Stimulated activated naive B cell treated with anti-CD40 and anti-IgM and Interleukin-4, amounts not matched to agents 10 μg/mL and 1 μg/mL and 100 μg/mL, for 72 hours (primary cell): ENCODE measurements around the gene EGLN3.

Source experiments
- ATAC-seq, 2 donors: fragments of 150-1000 bp; cut with Tn5 transposase; replicated peaks; 2 replicates each; pipeline ENCODE4 v1.10.0; 2021; ENCODE audit warnings: moderate library complexity in 1 of 2
- DNase-seq: peaks from one replicate; pipeline ENCODE4 v3.0.0; 2021
- H3K27ac Mint-ChIP-seq: one replicate; pipeline ENCODE4 v1.8.0; 2022; ENCODE audit warnings: mild to moderate bottlenecking, mixed read lengths
- H3K27me3 Mint-ChIP-seq, 2 donors: one replicate each; pipeline ENCODE4 v1.8.0; 2022; ENCODE audit warnings: mixed read lengths in 2 of 2
- H3K36me3 Mint-ChIP-seq, 2 donors: one replicate each; pipeline ENCODE4 v1.8.0; 2022; ENCODE audit warnings: mixed read lengths in 2 of 2, mild to moderate bottlenecking in 1 of 2
- H3K4me1 Mint-ChIP-seq, 2 donors: one replicate each; pipeline ENCODE4 v1.8.0; 2022; ENCODE audit warnings: mixed read lengths in 2 of 2, mild to moderate bottlenecking in 1 of 2
- H3K4me3 Mint-ChIP-seq, 2 donors: one replicate each; pipeline ENCODE4 v1.8.0; 2022; ENCODE audit warnings: mild to moderate bottlenecking in 2 of 2, mixed read lengths in 2 of 2, moderate library complexity in 1 of 2
- H3K9me3 Mint-ChIP-seq, 2 donors: one replicate each; pipeline ENCODE4 v1.8.0; 2022; ENCODE audit warnings: mixed read lengths in 2 of 2, mild to moderate bottlenecking in 1 of 2

EGLN3 gene

GRCh38 chr14:33950320-33951182 lies at the start of gene EGLN3:
Gene EGLN3, minus strand, starts transcription at chr14:33951074. Its CDS starts 322 bp downstream, at chr14:33950752.
- DNase-seq (peak; percentile 59), ATAC-seq (peak; percentile 92 to 95)
- Mint-ChIP-seq H3K36me3 (no peaks in the 10 kb centered on the region), H3K4me1 (peaks cover 18 to 63% of the 10 kb centered on the region in 2 donors), H3K27me3 (peaks cover 34 to 66% of the 10 kb centered on the region in 2 donors), H3K9me3 (no peaks in the 10 kb centered on the region), H3K4me3 (peak within 1 kb of the TSS; percentile 88 to 96), H3K27ac (peak within 1 kb of the TSS; percentile 75)

- H3K36me3 Mint-ChIP-seq = no peaks in the 10 kb centered on the region
- H3K4me3 Mint-ChIP-seq = no peak overlapping the region
- DNase-seq (no peak), ATAC-seq (no peak)
- H3K27me3 Mint-ChIP-seq = peaks cover 6 to 17% of the 10 kb centered on the region in 2 donors
- no peak overlapping the region for H3K27ac Mint-ChIP-seq
- peaks cover 0 to 3% of the 10 kb centered on the region in 2 donors for H3K9me3 Mint-ChIP-seq
- H3K4me1 Mint-ChIP-seq = no peaks in the 10 kb centered on the region
These were observed 49.5 kb upstream of the EGLN3 start for GRCh38 chr14:34000396-34000795.

GRCh38 chr14:33999771-34000291 lies 49.0 kb upstream of the EGLN3 start:
- ATAC-seq (no peak), DNase-seq (no peak)
- Mint-ChIP-seq H3K9me3 (peaks cover 0 to 3% of the 10 kb centered on the region in 2 donors), H3K4me3 (no peak overlapping the region), H3K4me1 (no peaks in the 10 kb centered on the region), H3K27ac (no peak overlapping the region), H3K27me3 (peaks cover 6 to 17% of the 10 kb centered on the region in 2 donors), H3K36me3 (no peaks in the 10 kb centered on the region)

GRCh38 chr14:33997611-33998010 lies 46.7 kb upstream of the EGLN3 start:
- Mint-ChIP-seq H3K27ac (no peak overlapping the region), H3K4me1 (no peaks in the 10 kb centered on the region), H3K9me3 (peaks cover 0 to 3% of the 10 kb centered on the region in 2 donors), H3K27me3 (peaks cover 6 to 15% of the 10 kb centered on the region in 2 donors), H3K36me3 (no peaks in the 10 kb centered on the region), H3K4me3 (no peak overlapping the region)
- ATAC-seq (no peak), DNase-seq (no peak)

GRCh38 chr14:33996462-33996861 lies 45.6 kb upstream of the EGLN3 start:
- Mint-ChIP-seq H3K36me3 (no peaks in the 10 kb centered on the region), H3K27me3 (peaks cover 12 to 13% of the 10 kb centered on the region in 2 donors), H3K9me3 (no peaks in the 10 kb centered on the region), H3K4me3 (no peak overlapping the region), H3K4me1 (no peaks in the 10 kb centered on the region), H3K27ac (no peak overlapping the region)
- DNase-seq (no peak), ATAC-seq (no peak)

GRCh38 chr14:33993246-33993645 lies 42.4 kb upstream of the EGLN3 start:
- peaks cover 13 to 16% of the 10 kb centered on the region in 2 donors for H3K27me3 Mint-ChIP-seq
- H3K4me3 Mint-ChIP-seq = no peak overlapping the region
- no peak for ATAC-seq

GRCh38 chr14:33992274-33993007 lies 41.6 kb upstream of the EGLN3 start:
- DNase-seq = no peak

More at GRCh38 chr14:33993246-33993645, 42.4 kb upstream of the EGLN3 start:
- H3K9me3 Mint-ChIP-seq = no peaks in the 10 kb centered on the region
- DNase-seq = no peak
- no peaks in the 10 kb centered on the region for H3K36me3 Mint-ChIP-seq
- no peak overlapping the region for H3K27ac Mint-ChIP-seq
- H3K4me1 Mint-ChIP-seq = peaks cover 0 to 2% of the 10 kb centered on the region in 2 donors

GRCh38 chr14:33990790-33991189 lies 39.9 kb upstream of the EGLN3 start:
- no peak overlapping the region for H3K4me3 Mint-ChIP-seq
- no peaks in the 10 kb centered on the region for H3K9me3 Mint-ChIP-seq

More at GRCh38 chr14:33992274-33993007, 41.6 kb upstream of the EGLN3 start:
- no peak overlapping the region for H3K27ac Mint-ChIP-seq
- H3K27me3 Mint-ChIP-seq = peaks cover 13 to 15% of the 10 kb centered on the region in 2 donors
- peaks cover 0 to 2% of the 10 kb centered on the region in 2 donors for H3K4me1 Mint-ChIP-seq
- no peaks in the 10 kb centered on the region for H3K9me3 Mint-ChIP-seq
- H3K4me3 Mint-ChIP-seq = no peak overlapping the region
- ATAC-seq = no peak
- H3K36me3 Mint-ChIP-seq = no peaks in the 10 kb centered on the region

GRCh38 chr14:33987565-33988080 lies 36.7 kb upstream of the EGLN3 start:
- no peak for DNase-seq
- Mint-ChIP-seq H3K27me3 (peaks cover 5 to 9% of the 10 kb centered on the region in 2 donors), H3K27ac (no peak overlapping the region), H3K4me1 (peaks cover 0 to 2% of the 10 kb centered on the region in 2 donors), H3K36me3 (peaks cover 3 to 4% of the 10 kb centered on the region in 2 donors), H3K4me3 (no peak overlapping the region), H3K9me3 (peaks cover 0 to 5% of the 10 kb centered on the region in 2 donors)
- no peak for ATAC-seq

More at GRCh38 chr14:33990790-33991189, 39.9 kb upstream of the EGLN3 start:
- ATAC-seq = no peak
- Mint-ChIP-seq H3K4me1 (peaks cover 0 to 2% of the 10 kb centered on the region in 2 donors), H3K27ac (no peak overlapping the region), H3K36me3 (no peaks in the 10 kb centered on the region), H3K27me3 (peaks cover 5 to 9% of the 10 kb centered on the region in 2 donors)
- DNase-seq = no peak

GRCh38 chr14:33986804-33987203 lies 35.9 kb upstream of the EGLN3 start:
- ATAC-seq (no peak), DNase-seq (no peak)
- peaks cover 4 to 7% of the 10 kb centered on the region in 2 donors for H3K27me3 Mint-ChIP-seq
- peaks cover 3 to 4% of the 10 kb centered on the region in 2 donors for H3K36me3 Mint-ChIP-seq
- H3K4me1 Mint-ChIP-seq = peaks cover 0 to 2% of the 10 kb centered on the region in 2 donors
- no peak overlapping the region for H3K4me3 Mint-ChIP-seq
- no peak overlapping the region for H3K27ac Mint-ChIP-seq
- H3K9me3 Mint-ChIP-seq = peaks cover 0 to 5% of the 10 kb centered on the region in 2 donors

- DNase-seq (no peak), ATAC-seq (no peak)
- peaks cover 3 to 4% of the 10 kb centered on the region in 2 donors for H3K36me3 Mint-ChIP-seq
- H3K27me3 Mint-ChIP-seq = no peaks in the 10 kb centered on the region
- peaks cover 5 to 7% of the 10 kb centered on the region in 2 donors for H3K4me1 Mint-ChIP-seq
- no peak overlapping the region for H3K4me3 Mint-ChIP-seq
- H3K27ac Mint-ChIP-seq = no peak overlapping the region
- H3K9me3 Mint-ChIP-seq = peaks cover 0 to 7% of the 10 kb centered on the region in 2 donors
These were observed 34.4 kb upstream of the EGLN3 start for GRCh38 chr14:33985242-33985641.

GRCh38 chr14:33979613-33980276 lies 28.9 kb upstream of the EGLN3 start:
- peak; percentile 91 to 93 for ATAC-seq
- Mint-ChIP-seq H3K4me1 (peaks cover 9 to 25% of the 10 kb centered on the region in 2 donors), H3K36me3 (no peaks in the 10 kb centered on the region), H3K9me3 (peaks cover 0 to 3% of the 10 kb centered on the region in 2 donors), H3K27ac (no peak overlapping the region), H3K4me3 (no peak overlapping the region), H3K27me3 (peaks cover 0 to 6% of the 10 kb centered on the region in 2 donors)
- no peak for DNase-seq

- Mint-ChIP-seq H3K36me3 (no peaks in the 10 kb centered on the region), H3K4me1 (peaks cover 9 to 25% of the 10 kb centered on the region in 2 donors), H3K27ac (no peak overlapping the region), H3K27me3 (peaks cover 0 to 6% of the 10 kb centered on the region in 2 donors), H3K4me3 (no peak overlapping the region), H3K9me3 (peaks cover 0 to 3% of the 10 kb centered on the region in 2 donors)
- DNase-seq = no peak
- no peak for ATAC-seq
These were observed 28.2 kb upstream of the EGLN3 start for GRCh38 chr14:33978892-33979612.
